ENCODE data around the gene FASTKD2. TPM values are rescaled to one million over a fixed set of nuclear protein-coding genes. Genes with fewer than 3 reads are reported as not detected.

The FASTKD2 gene
- total RNA-seq: 10 to 100 TPM; 15.3 to 16.5 TPM

- peak; percentile 96 for ATAC-seq
- DNase-seq: peak; percentile 85 to 89 (median 88)
- H3K4me3 ChIP-seq: peak within 1 kb of the TSS; percentile 20 to 43
- H3K9me3 ChIP-seq: no peaks in the 10 kb centered on the region
- intact Hi-C loops (cut with DNase I): no loop called here
- H3K27ac ChIP-seq: peak within 1 kb of the TSS; percentile 74 to 89 (median 81)
- no peaks in the 10 kb centered on the region for H3K27me3 ChIP-seq
- H3K36me3 ChIP-seq (replicated peaks in 1 of 2; ENCODE audit: insufficient read depth in 1 of 2, low read depth in 2 of 2): no peaks in the 10 kb centered on the region
- 0% methylated on average over 41 to 46 of the region's 46 CpGs for WGBS, 2 donors
- peak; percentile 31 to 87 (median 81) for TF ChIP-seq POLR2A (IDR thresholded peaks at IDR 0.05)
- TF ChIP-seq CTCF (IDR thresholded peaks at IDR 0.05): no peak
- H3K4me1 ChIP-seq: peaks cover 31% of the 10 kb centered on the region
Observed at GRCh38 chr2:206765242-206766056, at the start of gene FASTKD2, which contains the start of gene MDH1B. TSS of gene FASTKD2 (plus strand) at chr2:206765606. CDS start at chr2:206766694, 1,088 bp downstream. TSS of gene MDH1B (minus strand) at chr2:206765328. CDS start at chr2:206765271, 57 bp downstream.

GRCh38 chr2:206716623-206717022 lies 48.8 kb upstream of the FASTKD2 start:
- H3K4me1 ChIP-seq: no peaks in the 10 kb centered on the region
- no peak for ATAC-seq
- H3K27me3 ChIP-seq: no peaks in the 10 kb centered on the region
- no peak overlapping the region for H3K27ac ChIP-seq
- 77 to 79% methylated on average over 3 of the region's 3 CpGs for WGBS, 2 donors
- no peak for DNase-seq
- no peak overlapping the region for H3K4me3 ChIP-seq
- intact Hi-C loops (cut with DNase I): no loop called here
- TF ChIP-seq CTCF (IDR thresholded peaks at IDR 0.05) (no peak), POLR2A (IDR thresholded peaks at IDR 0.05) (no peak)
- no peaks in the 10 kb centered on the region for H3K9me3 ChIP-seq
- H3K36me3 ChIP-seq (replicated peaks in 1 of 2; ENCODE audit: insufficient read depth in 1 of 2, low read depth in 2 of 2): no peaks in the 10 kb centered on the region

- TF ChIP-seq POLR2A (IDR thresholded peaks at IDR 0.05) (no peak), CTCF (IDR thresholded peaks at IDR 0.05) (no peak)
- intact Hi-C loops (cut with DNase I): no loop called here
- WGBS, 2 donors: 68 to 69% methylated on average over 1 of the region's 1 CpG
- H3K36me3 ChIP-seq (replicated peaks in 1 of 2; ENCODE audit: insufficient read depth in 1 of 2, low read depth in 2 of 2): no peaks in the 10 kb centered on the region
- H3K4me1 ChIP-seq: no peaks in the 10 kb centered on the region
- no peaks in the 10 kb centered on the region for H3K27me3 ChIP-seq
- no peaks in the 10 kb centered on the region for H3K9me3 ChIP-seq
- no peak within 1 kb of the TSS for H3K4me3 ChIP-seq
- ATAC-seq (no peak), DNase-seq (no peak)
- H3K27ac ChIP-seq: no peak within 1 kb of the TSS
Observed at GRCh38 chr2:206718296-206718695, 47.1 kb upstream of the FASTKD2 start, which contains the start of gene DYTN. TSS of gene DYTN (minus strand) at chr2:206718396. CDS start at chr2:206718279, 117 bp downstream.

- 69 to 70% methylated on average over 4 of the region's 4 CpGs for WGBS, 2 donors
- H3K27me3 ChIP-seq: no peaks in the 10 kb centered on the region
- intact Hi-C loops (cut with DNase I): no loop called here
- no peaks in the 10 kb centered on the region for H3K9me3 ChIP-seq
- no peak overlapping the region for H3K4me3 ChIP-seq
- DNase-seq (no peak), ATAC-seq (no peak)
- TF ChIP-seq CTCF (IDR thresholded peaks at IDR 0.05) (no peak), POLR2A (IDR thresholded peaks at IDR 0.05) (no peak)
- no peak overlapping the region for H3K27ac ChIP-seq
- no peaks in the 10 kb centered on the region for H3K4me1 ChIP-seq
- H3K36me3 ChIP-seq (replicated peaks in 1 of 2; ENCODE audit: insufficient read depth in 1 of 2, low read depth in 2 of 2): no peaks in the 10 kb centered on the region
Observed at GRCh38 chr2:206721256-206721920, 44.0 kb upstream of the FASTKD2 start.

All from body of pancreas (tissue), 4 donors.